Dedifferentiated amniotic fluid mesenchymal stem cell (primary cell): ENCODE results near the gene COL4A2.

ENCODE experiments used
- DNase-seq: peaks from one replicate; pipeline ENCODE4 v3.0.0-alpha.2; 2016; ENCODE audit errors: extremely low spot score

The COL4A2 gene

DNA sequence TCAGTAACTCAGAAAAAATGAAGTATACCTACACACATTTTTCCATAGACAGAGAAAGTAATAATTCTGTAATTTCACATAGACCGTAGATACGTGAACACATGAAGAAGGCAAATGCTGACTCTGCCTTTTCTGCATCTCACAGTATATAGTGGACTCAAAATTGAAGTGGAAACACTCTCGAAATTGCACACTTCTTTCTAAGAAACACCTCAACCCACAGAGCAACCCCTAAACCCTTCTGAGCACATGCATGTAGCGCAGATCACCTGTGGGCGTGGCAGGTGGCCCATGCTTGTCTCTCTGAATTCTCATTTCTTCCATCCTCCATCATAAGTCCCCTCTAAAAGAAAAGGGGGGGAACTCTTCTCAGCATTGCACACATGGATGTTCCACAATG is 34.9 kb upstream of the COL4A2 start:
- no peak for DNase-seq

DNA sequence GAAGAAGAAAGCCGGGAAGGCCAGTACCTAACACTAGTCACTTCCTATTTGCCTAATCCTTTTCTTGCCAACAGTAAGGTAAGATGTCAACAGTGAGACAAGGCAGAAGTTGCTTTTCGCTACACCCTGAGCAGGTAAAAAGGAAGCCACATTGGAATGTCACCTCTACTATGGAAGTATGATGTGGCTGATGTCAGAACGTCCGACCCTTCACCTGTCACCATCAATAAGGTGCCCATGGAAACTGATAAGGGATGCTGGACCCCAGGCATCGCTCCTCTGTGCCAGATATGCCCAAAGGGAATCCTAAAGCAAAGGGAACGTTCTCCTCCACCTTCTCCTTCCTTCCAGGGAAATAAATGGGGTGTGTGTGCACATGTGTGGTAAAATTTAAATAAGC is 34.4 kb upstream of the COL4A2 start:
- no peak for DNase-seq

DNA sequence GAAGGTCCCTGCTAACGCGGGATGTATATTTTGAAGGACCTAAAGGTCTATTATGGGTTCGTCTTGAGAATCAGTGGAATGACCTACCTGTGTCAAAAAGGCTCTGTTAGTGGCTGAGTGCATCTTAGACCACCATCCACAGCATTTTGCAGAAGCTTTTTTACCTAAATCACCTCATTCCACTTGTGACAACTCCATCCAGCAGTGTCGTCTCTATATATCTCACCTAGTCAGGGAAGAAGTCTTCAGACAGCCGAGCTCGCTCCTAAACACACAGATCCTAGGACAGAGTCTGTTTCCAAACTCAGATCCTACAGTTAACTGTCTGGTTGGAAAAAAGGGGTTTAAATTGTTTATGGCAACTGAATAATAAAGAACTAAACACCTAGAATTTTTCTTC is 33.8 kb upstream of the COL4A2 start:
- no peak for DNase-seq

DNA sequence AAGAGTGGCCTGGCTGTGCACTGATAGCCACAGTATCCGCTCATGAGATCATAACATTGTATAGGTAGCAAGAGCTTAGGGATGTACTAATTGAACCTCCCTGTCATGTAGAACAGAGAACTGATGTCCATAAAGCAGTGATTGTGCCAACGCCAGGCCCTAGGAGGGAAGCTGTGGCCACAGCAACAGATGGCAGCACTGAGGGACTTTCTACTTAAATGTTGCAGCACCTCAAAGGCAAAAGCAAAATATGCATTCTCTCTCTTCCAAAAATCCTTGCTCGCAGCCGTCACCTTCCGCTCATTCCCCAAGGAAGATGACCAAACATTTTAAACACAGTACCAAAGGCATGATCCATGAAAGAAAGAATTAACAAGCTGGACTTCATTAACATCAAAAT is 32.4 kb upstream of the COL4A2 start:
- no peak for DNase-seq

DNA sequence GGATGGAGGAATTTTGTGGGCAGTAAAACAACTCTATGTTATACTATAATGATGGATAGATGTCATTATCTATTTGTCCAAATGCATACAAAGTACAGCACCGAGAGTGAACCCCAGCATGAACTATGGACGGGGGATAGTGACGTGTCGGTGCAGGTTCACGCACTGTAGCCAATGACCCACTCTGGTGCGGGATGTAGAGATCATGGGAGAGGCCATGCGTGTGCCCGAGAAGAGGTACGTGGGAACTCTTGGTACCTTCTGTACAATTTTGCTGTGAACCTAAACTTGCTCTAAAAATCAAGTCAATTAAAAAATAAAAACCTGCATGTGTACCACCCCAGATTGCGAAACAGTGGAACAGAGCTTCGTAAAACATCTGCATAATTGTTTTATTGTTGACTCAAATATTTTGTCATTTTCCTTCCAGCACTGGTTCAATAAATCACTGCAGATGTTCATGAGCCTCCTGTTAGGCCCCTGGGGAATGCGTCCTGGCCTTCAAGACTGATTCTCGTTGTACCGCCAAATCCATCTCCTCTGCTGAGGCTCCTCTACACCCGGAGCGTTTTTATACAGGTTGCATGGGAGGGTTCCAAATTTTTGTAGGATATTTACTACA is 31.0 kb upstream of the COL4A2 start:
- DNase-seq: no peak

DNA sequence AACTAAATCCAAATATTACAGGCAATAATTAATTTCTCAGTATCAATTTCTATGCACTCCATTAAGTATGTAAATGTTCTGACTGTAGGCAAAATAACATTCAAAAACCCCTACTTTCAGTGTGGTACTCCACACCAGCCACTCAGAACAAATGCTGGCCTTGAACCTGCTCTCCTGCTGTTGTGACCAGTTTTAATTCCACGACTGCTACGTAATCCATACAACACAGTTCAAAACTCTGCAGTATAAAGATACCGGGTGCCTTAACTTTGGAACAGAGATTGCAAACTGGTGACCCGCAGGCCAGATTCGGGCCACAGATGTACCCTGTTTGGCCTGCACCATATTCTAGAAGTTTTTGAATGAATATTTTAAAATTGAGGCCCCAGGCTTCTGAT is 30.5 kb upstream of the COL4A2 start:
- no peak for DNase-seq

DNA sequence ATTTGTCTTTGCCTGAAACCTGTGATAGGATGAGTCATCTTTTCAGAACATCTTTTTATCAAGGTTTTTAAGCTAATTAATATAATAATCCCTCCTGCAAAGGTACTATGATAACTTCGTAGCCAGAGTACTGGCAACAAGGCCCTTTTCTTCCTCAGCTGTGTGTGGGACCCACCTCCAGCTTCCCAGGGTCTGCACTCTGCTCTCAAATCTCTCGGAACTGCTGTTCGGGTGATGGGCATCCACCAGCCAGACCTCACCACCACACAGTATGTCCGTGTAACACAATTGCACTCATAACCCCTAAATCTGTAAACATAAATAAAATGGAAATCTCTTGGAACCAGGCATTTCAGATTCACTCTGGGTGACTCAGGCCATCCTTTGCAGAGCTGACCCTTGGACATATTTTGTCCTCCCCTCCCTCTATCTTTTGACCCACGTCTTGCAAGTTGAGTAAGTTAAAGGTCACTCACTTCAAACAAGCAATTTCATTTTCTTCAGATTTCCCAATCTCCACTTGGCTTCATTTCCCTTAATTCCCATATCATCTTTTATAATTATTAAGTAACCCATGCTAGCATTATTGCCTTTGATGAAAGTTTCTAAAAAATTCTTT is 29.6 kb upstream of the COL4A2 start:
- DNase-seq: no peak

DNA sequence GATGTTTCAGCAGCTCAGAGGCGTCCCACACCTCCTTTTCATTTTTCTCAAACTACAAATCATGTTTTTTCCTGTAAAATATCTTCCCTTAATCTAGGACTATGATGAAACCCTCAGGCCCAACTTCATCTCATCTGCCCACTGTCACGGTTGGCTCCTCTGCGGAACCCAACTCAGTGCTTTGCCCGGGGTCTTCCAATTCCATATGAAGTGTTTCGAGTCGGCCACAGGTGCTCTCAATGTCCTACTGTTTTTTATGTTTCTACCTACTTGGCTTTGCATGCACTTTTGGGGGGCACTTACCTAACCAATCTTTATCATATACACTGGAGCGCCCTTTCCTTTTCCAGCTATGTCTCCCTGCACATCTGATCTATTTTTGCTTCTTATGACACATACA is 28.2 kb upstream of the COL4A2 start:
- no peak for DNase-seq

DNA sequence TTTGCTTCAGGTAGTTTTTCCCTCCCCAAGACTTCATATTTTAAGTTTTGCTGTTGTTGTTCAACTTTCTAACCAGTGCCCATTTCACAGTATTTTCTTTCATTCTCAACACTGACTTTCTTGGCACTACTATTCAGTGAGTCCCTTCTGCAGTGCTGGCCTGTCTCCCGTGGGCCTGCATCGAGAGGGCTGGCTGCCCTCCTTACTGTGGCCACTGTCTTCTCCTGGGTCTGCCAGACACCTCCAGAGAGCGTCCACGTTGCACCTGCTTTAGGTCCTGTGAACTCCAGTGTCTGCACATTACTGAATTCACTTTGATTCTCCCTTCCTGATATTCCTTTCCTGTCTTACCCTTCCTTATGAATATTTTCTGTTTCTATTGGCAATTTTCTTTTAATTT is 27.4 kb upstream of the COL4A2 start:
- DNase-seq: no peak

DNA sequence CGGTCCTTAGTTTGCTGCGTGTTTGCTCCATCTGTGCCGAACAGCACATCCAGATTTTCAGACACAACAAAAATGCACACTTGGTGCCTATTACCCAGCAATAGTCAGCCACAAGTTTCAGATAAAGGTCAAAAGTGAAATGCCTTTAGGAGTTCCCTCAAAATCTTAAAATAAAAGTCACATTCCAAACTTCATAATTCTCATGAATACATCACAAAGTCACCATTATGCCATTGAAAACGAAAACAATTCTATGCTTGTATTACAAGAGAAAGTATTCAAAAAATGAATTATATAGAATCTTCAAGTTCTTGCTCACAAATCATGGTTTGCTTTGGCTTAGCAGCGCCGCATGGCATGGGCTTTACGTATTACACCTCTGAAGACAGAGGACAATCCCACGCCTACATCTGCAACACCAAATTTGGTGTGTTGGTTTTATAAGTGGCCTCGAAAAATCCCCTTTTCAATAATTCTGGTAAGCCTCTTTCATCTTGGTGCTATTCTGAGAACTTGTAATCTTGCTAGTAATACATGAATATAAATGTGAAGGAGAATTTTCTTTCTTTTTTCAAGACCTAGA is 26.8 kb upstream of the COL4A2 start:
- DNase-seq: no peak

DNA sequence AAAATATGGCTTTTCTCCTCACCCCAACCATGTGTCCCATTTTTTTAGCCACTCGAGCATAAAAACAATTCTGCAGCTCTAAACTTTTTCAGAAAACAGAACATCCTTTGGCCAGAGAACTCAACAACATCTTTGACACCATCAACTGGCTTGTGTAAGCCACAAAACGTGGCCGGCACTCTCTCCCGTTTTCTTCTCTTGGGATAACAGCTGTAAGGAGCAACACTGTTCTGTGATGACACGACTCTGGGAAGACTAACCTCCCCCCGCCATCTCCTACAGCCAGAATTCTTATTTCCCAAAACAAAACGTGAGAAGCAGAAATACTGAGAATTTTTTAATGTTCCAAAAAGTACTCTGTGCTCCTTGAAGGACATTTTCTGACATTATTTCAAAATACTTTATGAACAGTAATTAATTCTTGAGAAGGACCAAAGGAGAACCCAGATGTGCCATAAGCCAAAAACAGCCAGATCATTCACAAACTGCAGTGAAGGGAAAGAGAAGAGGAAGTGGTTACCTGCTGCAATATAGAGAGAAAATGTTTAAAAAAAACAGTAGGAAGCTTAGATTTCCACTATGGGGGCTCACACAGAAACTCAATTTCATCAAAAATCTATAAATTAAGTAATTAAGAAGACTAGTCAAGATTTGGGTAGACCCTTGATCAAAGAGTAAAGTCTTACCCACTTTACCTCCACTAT is 25.9 kb upstream of the COL4A2 start:
- DNase-seq: no peak

DNA sequence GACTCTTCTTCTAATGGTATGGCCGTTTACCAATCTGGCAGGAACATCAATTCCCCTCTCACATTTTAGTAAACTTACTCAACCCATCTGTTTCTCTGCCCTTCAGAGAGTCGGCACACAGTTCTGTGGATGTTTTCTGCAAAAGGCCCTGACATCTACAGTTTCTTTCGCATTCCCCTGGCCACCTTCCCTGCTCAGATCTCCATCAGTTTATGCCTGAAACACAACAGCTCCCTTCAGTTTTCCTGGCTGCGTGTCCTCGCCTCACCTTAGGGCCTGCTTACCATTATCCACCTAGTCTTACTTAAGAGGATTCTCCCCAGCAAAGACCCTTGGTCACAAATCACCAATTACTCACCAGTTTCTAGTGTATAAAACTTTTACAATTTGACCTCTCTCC is 25.3 kb upstream of the COL4A2 start:
- no peak for DNase-seq

DNA sequence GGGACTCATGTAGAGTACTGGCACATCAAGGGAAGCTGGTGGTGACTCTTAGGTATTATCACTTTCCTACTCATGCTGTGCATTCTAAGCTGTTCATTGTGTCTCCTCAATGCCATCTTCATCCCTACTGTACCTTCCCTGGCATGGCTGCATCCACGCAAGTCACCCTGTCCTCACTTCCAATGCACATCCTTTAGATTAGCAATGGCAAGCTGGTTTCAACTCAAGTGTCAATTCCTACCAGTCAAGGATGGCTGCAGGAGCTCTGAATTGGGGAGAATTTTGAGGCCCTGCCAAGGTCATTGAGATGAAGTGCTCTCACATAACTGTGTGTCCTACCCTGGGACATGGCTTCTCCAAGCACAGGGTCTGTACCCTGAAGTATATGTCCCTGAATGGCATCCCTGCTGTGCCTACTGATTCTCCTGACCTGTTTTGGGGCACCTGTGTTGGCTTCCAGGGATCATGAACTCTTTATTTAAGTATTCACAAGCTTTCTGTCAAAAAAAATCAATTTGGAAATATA is 24.7 kb upstream of the COL4A2 start:
- DNase-seq: no peak

DNA sequence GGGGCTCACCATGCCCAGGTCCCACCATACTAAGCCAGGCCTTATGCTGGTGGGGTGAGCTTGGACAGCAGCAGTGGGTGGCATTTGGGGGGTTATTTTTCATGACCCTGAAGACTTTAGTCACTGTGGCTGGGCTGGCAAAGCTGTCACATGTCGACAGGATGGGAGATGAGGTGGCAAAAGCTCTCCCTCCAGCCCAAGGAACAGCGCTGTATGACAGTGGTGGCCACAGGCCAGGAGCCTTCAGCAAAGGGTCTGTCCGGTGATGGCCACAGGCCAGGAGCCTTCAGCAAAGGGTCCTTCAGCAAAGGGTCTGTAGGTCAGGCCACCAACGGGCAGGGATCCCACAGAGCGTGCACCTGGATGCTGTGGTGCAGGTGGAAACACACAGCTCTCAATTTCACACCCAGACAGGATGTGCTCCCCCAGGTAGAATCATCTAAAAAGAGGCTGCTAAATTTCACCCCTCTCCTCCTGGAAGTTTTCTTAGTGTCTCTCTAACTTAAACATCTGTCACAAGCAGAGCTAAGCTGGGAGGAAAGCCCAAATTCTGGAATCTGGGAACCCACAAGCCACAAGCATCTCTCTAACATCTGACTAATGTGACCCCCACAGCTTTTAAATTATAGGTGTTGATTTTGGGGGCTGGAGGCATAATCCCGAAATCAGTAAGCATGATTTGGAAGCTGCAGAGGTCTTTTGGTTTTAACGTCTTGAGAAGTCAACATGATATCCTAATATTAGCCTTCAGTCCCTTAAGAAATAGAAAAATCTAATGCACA is 23.2 kb upstream of the COL4A2 start:
- no peak for DNase-seq

DNA sequence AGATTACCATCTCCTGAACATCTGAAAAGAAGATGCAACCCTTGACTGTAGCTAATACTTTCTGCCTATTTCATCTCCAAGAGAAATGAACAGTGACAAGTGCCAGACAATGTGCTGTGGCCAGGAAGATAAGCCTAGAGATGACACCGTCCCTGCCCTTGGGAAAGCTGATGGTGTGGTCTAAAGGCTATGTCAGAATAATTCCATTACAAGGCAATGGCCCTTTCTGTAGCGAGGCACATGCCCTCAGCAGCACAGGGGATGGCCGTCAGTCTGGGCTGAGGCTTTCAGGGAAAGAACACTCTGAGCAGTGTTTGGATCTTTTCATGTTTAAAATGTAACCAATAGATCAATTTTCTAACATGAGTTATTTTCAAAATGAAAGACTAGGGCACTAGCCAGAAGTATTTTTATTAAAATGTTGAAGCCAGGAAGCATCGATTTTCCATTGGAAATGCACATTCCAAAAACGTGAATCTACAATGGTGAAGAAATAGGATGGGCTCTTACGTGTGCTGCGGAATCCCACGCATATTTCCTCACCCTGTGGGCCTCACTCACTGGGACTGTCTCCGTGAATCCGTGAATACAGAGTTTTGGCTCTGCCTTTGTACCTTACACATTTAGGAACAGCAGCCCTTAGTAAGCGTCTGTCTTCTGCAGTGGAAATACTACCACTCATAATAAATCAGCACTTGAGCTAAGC is 22.2 kb upstream of the COL4A2 start:
- DNase-seq: no peak

DNA sequence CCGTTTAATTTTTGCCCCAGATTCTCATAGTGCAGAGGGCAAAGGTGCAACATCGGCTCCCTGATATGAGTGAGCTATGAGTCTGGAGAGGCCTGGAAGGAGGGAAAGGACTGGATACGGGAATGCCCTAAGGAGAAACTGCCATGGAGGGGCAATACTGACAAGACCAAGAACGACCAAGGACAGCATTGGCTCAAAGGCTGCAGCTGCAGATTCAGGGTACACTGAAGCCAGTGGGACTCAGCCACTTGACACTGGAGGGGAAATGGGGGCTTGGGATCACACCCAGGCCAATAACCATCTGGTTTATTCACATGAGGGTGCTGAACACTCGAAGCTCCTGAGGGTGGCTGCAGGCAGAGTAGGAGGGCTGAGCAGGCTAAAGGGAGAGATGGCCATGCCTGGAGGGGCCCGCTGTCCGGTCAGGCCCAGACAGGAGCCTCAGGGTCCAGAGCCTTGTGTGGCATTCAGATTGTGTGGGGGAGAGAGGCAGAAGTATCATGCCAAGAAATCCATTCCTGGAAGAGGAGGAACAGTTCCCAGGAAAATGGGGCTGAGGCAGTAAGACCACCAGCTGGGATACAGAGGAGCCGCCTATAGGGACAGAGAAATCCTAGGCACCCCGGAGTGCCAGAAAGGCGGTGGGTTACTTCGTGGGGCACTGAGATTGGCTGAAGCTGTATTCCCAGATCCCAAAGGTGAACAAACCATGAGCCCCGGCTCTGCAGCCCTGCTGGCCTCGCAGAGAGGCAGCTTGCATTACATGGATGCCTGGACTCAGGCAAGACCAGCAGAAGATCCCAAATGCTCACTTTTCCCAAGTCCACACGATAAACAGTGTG is 20.9 kb upstream of the COL4A2 start:
- DNase-seq: no peak

DNA sequence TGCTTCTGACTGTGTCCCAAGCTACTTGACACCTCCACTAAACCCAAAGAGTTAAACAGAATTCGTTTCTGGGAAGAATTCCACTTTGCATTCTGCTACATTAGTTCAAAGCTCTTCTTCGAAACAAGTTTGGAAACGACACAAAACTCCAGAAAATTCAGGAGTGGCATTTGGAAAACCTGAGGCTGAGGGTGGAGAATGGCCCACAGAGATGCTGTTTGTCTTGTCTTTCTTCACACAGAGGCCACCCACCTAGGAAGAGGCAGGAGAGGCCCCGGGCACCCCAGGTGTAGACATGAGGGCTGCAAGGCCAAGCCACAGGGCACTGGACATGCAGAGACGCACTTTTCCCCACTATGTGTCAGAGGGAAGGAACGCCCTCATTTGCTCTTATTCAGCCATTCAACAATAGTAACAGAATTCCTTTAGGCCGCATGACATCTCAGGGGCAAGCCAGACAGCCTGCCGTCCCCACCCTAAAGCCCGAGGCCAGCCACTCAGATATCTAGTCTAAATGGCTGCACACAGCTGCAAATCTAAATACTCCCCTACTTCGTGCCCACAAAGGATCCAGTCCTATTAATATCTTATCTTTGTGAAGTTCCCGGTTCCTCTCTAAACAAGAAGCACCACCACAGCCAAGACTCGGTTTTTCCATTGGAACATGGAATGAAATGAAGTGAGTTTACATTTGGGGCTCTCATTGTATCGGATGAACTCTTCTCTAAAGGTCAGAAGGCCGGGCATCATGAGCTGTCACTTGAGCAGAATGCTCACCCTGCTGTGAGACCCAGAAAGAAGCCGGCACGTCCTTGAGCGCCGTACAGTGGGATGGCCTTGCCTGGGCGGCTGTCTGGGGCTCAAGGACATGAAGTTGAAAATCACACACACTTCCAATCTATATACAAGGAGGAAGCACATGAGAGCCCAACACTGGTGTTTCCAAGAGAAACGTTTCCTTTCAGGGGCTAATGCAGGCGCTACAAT is 20.0 kb upstream of the COL4A2 start:
- no peak for DNase-seq

DNA sequence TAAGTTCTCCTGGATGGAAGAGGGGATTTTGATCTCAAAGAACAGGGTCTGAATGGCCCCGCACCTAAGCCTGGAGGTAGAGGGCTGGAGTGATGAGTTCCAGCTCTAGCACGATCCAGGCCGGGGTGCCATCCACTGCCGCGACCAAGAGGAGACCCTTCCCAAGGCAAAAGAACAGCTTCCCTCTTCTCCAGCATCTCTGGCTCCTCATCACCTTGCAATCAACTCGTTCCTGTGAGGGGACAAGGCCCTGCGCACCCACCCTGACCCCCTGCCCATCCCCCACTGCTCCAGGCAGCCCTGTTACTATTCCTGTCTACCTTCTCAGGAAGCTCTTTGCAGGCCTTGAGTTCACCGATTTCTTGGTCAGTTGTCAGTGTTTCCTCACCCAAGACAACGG is 17.9 kb upstream of the COL4A2 start:
- no peak for DNase-seq

DNA sequence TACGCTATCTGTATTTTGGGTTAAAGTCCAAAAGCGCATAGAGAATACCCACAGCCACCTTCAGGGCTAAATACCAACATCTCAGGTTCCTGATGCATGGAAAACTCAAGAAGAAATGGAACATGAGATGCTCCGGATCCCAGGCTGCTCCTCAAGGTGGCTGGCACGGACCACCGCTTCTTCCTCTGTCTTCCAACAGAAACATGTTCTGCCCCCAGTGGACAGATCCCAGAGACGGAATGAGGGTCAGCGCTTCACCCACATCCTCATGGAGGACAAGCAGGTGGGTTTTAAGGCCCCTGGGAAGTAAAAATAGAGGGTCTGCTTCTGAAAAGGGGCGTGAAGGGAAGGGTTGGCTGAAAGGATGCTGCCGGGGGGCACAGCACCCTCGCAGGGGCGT is 17.4 kb upstream of the COL4A2 start:
- no peak for DNase-seq
